Measurements from ENCODE around the gene SLC39A11. TPM values are rescaled to one million over a fixed set of nuclear protein-coding genes. Genes with fewer than 3 reads are reported as not detected.

Gene SLC39A11
- total RNA-seq, 1 donor from 2014 or later, result 23.2 TPM

- no peak overlapping the region for H3K27ac Mint-ChIP-seq
- no peaks in the 10 kb centered on the region for H3K36me3 Mint-ChIP-seq
- H3K9me3 Mint-ChIP-seq, result no peaks in the 10 kb centered on the region
- TF ChIP-seq CTCF (conservative IDR thresholded peaks at IDR 0.05), result no peak
- no peak overlapping the region for H3K4me3 Mint-ChIP-seq
- H3K27me3 Mint-ChIP-seq, result no peaks in the 10 kb centered on the region
- DNase-seq (ENCODE audit: extremely low spot score, unreplicated experiment), result no peak
- peaks cover 9% of the 10 kb centered on the region for H3K4me1 Mint-ChIP-seq (ENCODE audit: unreplicated experiment)
These were observed 48.6 kb downstream of the SLC39A11 start for GRCh38 chr17:73043686-73044581.

- peaks cover 9% of the 10 kb centered on the region for H3K4me1 Mint-ChIP-seq (ENCODE audit: unreplicated experiment)
- no peak for DNase-seq (ENCODE audit: extremely low spot score, unreplicated experiment)
- H3K27ac Mint-ChIP-seq, result no peak overlapping the region
- no peak overlapping the region for H3K4me3 Mint-ChIP-seq
- H3K9me3 Mint-ChIP-seq, result no peaks in the 10 kb centered on the region
- no peaks in the 10 kb centered on the region for H3K27me3 Mint-ChIP-seq
- no peaks in the 10 kb centered on the region for H3K36me3 Mint-ChIP-seq
- no peak for TF ChIP-seq CTCF (conservative IDR thresholded peaks at IDR 0.05)
These were observed 49.4 kb downstream of the SLC39A11 start for GRCh38 chr17:73042809-73043685.

GRCh38 chr17:73042225-73042624 is 50.3 kb downstream of the SLC39A11 start:
- Mint-ChIP-seq H3K27ac (no peak overlapping the region), H3K9me3 (no peaks in the 10 kb centered on the region), H3K4me3 (no peak overlapping the region), H3K36me3 (no peaks in the 10 kb centered on the region), H3K27me3 (no peaks in the 10 kb centered on the region), H3K4me1 (ENCODE audit: unreplicated experiment) (peaks cover 9% of the 10 kb centered on the region)
- no peak for TF ChIP-seq CTCF (conservative IDR thresholded peaks at IDR 0.05)
- DNase-seq (ENCODE audit: extremely low spot score, unreplicated experiment), result no peak

- H3K27ac Mint-ChIP-seq, result no peak overlapping the region
- no peak overlapping the region for H3K4me3 Mint-ChIP-seq
- H3K27me3 Mint-ChIP-seq, result no peaks in the 10 kb centered on the region
- TF ChIP-seq CTCF (conservative IDR thresholded peaks at IDR 0.05), result no peak
- H3K36me3 Mint-ChIP-seq, result no peaks in the 10 kb centered on the region
- no peaks in the 10 kb centered on the region for H3K9me3 Mint-ChIP-seq
- no peak for DNase-seq (ENCODE audit: extremely low spot score, unreplicated experiment)
- H3K4me1 Mint-ChIP-seq (ENCODE audit: unreplicated experiment), result peaks cover 9% of the 10 kb centered on the region
These were observed 53.2 kb downstream of the SLC39A11 start for GRCh38 chr17:73039282-73039681.

- Mint-ChIP-seq H3K4me1 (ENCODE audit: unreplicated experiment) (peaks cover 19% of the 10 kb centered on the region), H3K27me3 (no peaks in the 10 kb centered on the region), H3K27ac (no peak overlapping the region), H3K36me3 (peaks cover 10% of the 10 kb centered on the region), H3K9me3 (no peaks in the 10 kb centered on the region), H3K4me3 (no peak overlapping the region)
- DNase-seq (ENCODE audit: extremely low spot score, unreplicated experiment), result no peak
- no peak for TF ChIP-seq CTCF (conservative IDR thresholded peaks at IDR 0.05)
These were observed 61.0 kb downstream of the SLC39A11 start for GRCh38 chr17:73031472-73031871.

Data from type B pancreatic cell (in vitro differentiated cells).